ENCODE results near the gene OR10V1. TPM values are rescaled to one million over a fixed set of nuclear protein-coding genes. Genes with fewer than 3 reads are reported as not detected.

Gene OR10V1
- total RNA-seq, 1 experiment from 2014 or later: not detected

DNA sequence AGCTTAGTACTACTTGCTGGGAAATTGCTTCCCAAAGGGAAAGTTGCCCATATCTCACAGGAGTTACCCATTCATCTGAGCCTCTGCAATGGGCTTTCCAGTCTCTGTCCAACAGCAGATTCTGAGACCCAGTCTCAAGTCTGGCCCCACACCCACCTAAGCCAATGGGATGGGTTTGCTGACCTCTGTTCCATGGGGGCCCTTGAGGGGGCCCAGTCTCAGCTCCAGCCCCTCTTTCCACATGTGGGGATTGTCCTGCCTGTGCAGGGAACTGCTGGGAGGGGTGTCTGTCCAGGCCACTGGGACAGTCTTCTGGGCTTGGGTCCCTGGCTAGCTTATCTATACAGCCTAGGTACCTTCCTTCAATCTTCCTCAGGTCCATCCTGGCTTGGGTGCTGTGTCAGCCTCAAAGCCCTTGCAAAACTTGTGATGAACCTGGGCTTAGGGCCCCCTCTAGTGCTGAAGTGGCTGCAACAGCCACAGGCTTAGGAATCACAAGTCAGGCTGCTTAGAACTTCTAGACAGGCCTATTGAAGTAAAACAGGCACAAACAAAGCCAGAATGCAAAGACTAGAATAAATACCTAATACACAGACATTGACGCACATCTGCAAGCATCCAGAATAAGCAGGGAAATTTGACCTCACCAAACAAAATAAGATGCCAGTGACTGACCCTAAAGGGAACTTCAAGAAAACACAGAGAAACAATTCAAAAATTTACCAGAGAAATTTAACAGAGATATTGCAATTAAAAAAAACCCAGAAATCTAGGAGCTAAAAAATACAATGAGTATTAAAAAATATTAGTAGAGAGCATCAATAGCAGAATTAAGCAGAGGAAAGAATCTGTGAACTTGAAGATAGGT, 33.1 kb downstream of the OR10V1 start:
- H3K4me2 ChIP-seq (ENCODE audit: low read depth, low read length, poor library complexity, severe bottlenecking): no peak overlapping the region
- H3K27ac ChIP-seq (ENCODE audit: low read length): no peak overlapping the region
- no peak overlapping the region for H3K9ac ChIP-seq (ENCODE audit: low read length)
- DNase-seq: peak; percentile 90
- H2AFZ ChIP-seq (ENCODE audit: low read length): no peak overlapping the region
- no peaks in the 10 kb centered on the region for H3K9me2 ChIP-seq (replicated peaks; ENCODE audit: insufficient read depth, low read length)
- H3K79me2 ChIP-seq (ENCODE audit: low read length): no peaks in the 10 kb centered on the region
- H3K4me1 ChIP-seq (ENCODE audit: low read length): no peaks in the 10 kb centered on the region
- H3K4me3 ChIP-seq (ENCODE audit: low read length): no peak overlapping the region
- H4K20me1 ChIP-seq (ENCODE audit: insufficient read depth, low read depth, low read length): no peaks in the 10 kb centered on the region
- no peaks in the 10 kb centered on the region for H3K9me3 ChIP-seq (ENCODE audit: low read length)
- no peaks in the 10 kb centered on the region for H3K36me3 ChIP-seq (ENCODE audit: insufficient read depth, low read length)
- no peaks in the 10 kb centered on the region for H3K27me3 ChIP-seq (ENCODE audit: low read length)

DNA sequence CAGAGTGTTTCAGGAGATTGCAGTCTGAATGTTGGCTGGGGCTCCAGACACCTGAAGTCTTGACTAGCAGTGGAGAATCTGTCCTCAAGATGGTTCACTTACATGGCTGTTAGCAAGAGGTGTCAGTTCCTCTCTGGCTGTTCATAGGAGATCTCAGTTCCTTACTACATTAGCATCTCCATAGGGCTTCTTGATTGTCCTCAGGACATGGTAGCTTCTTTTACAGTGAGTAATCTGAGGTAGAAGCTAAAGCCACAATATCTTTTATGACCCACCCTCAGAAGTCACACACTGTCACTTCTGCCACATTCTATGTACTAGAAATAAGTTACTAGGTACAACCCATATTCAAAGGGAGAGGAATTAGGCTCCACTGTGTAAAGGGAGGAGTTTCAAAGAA, 34.3 kb downstream of the OR10V1 start:
- no peak overlapping the region for H3K4me3 ChIP-seq (ENCODE audit: low read length)
- no peaks in the 10 kb centered on the region for H3K9me3 ChIP-seq (ENCODE audit: low read length)
- no peak overlapping the region for H3K9ac ChIP-seq (ENCODE audit: low read length)
- H3K27ac ChIP-seq (ENCODE audit: low read length): no peak overlapping the region
- no peak overlapping the region for H3K4me2 ChIP-seq (ENCODE audit: low read depth, low read length, poor library complexity, severe bottlenecking)
- no peaks in the 10 kb centered on the region for H3K27me3 ChIP-seq (ENCODE audit: low read length)
- H4K20me1 ChIP-seq (ENCODE audit: insufficient read depth, low read depth, low read length): no peaks in the 10 kb centered on the region
- no peak for DNase-seq
- no peaks in the 10 kb centered on the region for H3K9me2 ChIP-seq (replicated peaks; ENCODE audit: insufficient read depth, low read length)
- H3K36me3 ChIP-seq (ENCODE audit: insufficient read depth, low read length): no peaks in the 10 kb centered on the region
- no peak overlapping the region for H2AFZ ChIP-seq (ENCODE audit: low read length)
- no peaks in the 10 kb centered on the region for H3K79me2 ChIP-seq (ENCODE audit: low read length)
- no peaks in the 10 kb centered on the region for H3K4me1 ChIP-seq (ENCODE audit: low read length)

DNA sequence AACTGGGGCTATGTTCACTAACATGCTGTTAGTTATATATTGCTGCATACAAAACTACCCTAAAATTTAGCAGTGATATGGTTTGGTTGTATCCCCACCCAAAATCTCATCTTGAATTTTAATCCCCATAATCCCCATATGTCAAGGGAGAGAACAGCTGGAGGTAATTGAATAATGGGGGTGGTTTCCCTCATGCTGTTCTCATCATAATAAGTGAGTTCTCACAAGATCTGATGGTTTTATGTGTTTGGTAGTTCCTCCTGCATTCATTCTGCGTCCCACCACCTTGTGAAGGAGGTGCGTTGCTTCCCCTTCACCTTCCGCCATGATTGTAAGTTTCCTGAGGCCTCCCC, 34.9 kb downstream of the OR10V1 start:
- no peak for DNase-seq
- no peak overlapping the region for H3K4me2 ChIP-seq (ENCODE audit: low read depth, low read length, poor library complexity, severe bottlenecking)
- no peaks in the 10 kb centered on the region for H3K9me2 ChIP-seq (replicated peaks; ENCODE audit: insufficient read depth, low read length)

DNA sequence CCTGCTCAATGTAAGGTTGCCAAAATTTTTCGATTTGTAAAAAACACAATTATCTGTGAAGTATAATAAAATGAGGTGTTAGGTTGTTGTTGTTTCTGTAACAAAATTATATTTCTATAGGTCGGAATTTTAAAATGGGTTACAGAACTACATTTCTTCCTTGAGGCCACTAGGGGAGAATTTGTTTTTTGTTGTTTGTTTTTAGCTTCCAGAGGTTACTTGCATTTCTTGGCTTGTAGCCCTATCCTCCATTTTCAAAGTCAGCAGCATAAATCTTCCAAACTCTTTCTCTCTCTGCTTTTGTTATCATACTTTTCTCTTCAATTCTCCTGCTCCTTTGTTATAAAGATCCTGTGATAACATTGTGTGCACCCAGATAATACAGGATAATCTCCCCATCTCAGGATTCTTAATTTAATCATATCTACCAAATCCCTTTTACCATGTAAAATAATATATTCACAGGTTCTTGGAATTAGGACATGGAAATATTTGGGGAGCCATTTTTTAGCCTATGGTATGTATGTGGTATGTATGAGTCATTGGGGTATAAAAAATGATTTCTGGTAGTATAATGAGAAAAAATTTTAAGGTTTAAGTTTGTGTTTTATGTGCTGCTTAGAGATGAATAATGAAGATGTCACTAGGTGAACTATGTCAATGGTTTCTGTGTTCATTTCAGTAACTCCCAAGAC, 35.4 kb downstream of the OR10V1 start:
- H2AFZ ChIP-seq (ENCODE audit: low read length): no peak overlapping the region
- H3K36me3 ChIP-seq (ENCODE audit: insufficient read depth, low read length): no peaks in the 10 kb centered on the region
- DNase-seq: no peak

More for the DNA sequence above, 34.9 kb downstream of the OR10V1 start:
- Histone ChIP-seq H3K79me2 (ENCODE audit: low read length) (no peaks in the 10 kb centered on the region), H3K36me3 (ENCODE audit: insufficient read depth, low read length) (no peaks in the 10 kb centered on the region), H3K27ac (ENCODE audit: low read length) (no peak overlapping the region), H3K9me3 (ENCODE audit: low read length) (no peaks in the 10 kb centered on the region), H3K9ac (ENCODE audit: low read length) (no peak overlapping the region), H2AFZ (ENCODE audit: low read length) (no peak overlapping the region), H3K27me3 (ENCODE audit: low read length) (no peaks in the 10 kb centered on the region), H3K4me1 (ENCODE audit: low read length) (no peaks in the 10 kb centered on the region), H3K4me3 (ENCODE audit: low read length) (no peak overlapping the region), H4K20me1 (ENCODE audit: insufficient read depth, low read depth, low read length) (no peaks in the 10 kb centered on the region)

DNA sequence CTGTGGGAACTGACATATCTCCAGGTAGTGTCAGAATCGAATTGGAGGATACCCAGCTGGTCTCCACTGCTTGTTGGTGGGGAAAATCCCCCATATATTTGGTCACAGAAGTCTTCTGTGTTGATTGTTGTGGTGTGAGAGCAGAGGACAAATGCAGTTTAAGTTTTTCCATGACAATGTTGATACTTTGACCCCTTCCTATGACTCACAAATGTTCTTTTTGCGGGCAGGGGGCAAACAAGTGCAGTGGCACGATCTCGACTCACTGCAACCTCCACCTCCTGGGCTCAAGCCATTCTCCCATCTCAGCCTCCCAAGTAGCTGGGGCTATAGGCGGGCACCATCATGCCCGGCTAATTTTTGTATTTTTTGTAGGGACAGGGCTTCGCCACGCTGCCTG, 37.4 kb downstream of the OR10V1 start:
- H2AFZ ChIP-seq (ENCODE audit: low read length): no peak overlapping the region
- no peak overlapping the region for H3K4me3 ChIP-seq (ENCODE audit: low read length)
- H3K9me3 ChIP-seq (ENCODE audit: low read length): no peaks in the 10 kb centered on the region
- H3K27me3 ChIP-seq (ENCODE audit: low read length): no peaks in the 10 kb centered on the region
- H3K27ac ChIP-seq (ENCODE audit: low read length): no peak overlapping the region
- no peak overlapping the region for H3K9ac ChIP-seq (ENCODE audit: low read length)
- H3K36me3 ChIP-seq (ENCODE audit: insufficient read depth, low read length): no peaks in the 10 kb centered on the region
- H4K20me1 ChIP-seq (ENCODE audit: insufficient read depth, low read depth, low read length): no peaks in the 10 kb centered on the region
- H3K9me2 ChIP-seq (replicated peaks; ENCODE audit: insufficient read depth, low read length): no peaks in the 10 kb centered on the region
- H3K4me2 ChIP-seq (ENCODE audit: low read depth, low read length, poor library complexity, severe bottlenecking): no peak overlapping the region
- H3K79me2 ChIP-seq (ENCODE audit: low read length): no peaks in the 10 kb centered on the region
- peaks cover 2% of the 10 kb centered on the region; the same call in 1 of the 2 replicates for H3K4me1 ChIP-seq (ENCODE audit: low read length)
- no peak for DNase-seq

More for the DNA sequence above, 35.4 kb downstream of the OR10V1 start:
- Histone ChIP-seq H3K4me1 (ENCODE audit: low read length) (no peaks in the 10 kb centered on the region), H3K9me3 (ENCODE audit: low read length) (no peaks in the 10 kb centered on the region), H4K20me1 (ENCODE audit: insufficient read depth, low read depth, low read length) (no peaks in the 10 kb centered on the region), H3K9ac (ENCODE audit: low read length) (no peak overlapping the region), H3K79me2 (ENCODE audit: low read length) (no peaks in the 10 kb centered on the region), H3K4me2 (ENCODE audit: low read depth, low read length, poor library complexity, severe bottlenecking) (no peak overlapping the region), H3K27ac (ENCODE audit: low read length) (no peak overlapping the region), H3K4me3 (ENCODE audit: low read length) (no peak overlapping the region), H3K27me3 (ENCODE audit: low read length) (no peaks in the 10 kb centered on the region), H3K9me2 (replicated peaks; ENCODE audit: insufficient read depth, low read length) (no peaks in the 10 kb centered on the region)

DNA sequence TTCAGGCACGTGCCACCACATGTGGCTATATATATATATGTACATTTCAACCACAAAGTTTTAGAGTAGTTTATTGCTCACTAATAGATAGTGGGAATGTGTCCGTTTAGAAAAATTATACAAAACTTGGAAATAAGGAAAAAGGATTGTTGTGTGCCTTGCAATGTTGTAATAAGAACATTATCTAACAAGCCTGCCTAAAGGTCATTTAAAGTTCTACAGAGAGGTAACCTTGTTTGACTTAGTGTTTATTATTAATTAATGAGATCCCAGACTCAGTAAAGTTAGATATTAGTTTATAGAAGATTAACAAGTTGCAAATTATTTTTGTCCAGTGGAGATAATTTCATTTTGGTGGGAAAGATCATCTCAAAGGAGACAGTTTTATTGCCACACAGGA, 39.4 kb downstream of the OR10V1 start:
- Histone ChIP-seq H3K4me2 (ENCODE audit: low read depth, low read length, poor library complexity, severe bottlenecking) (no peak overlapping the region), H3K36me3 (ENCODE audit: insufficient read depth, low read length) (no peaks in the 10 kb centered on the region), H4K20me1 (ENCODE audit: insufficient read depth, low read depth, low read length) (no peaks in the 10 kb centered on the region), H3K27ac (ENCODE audit: low read length) (no peak overlapping the region), H3K79me2 (ENCODE audit: low read length) (no peaks in the 10 kb centered on the region), H3K9ac (ENCODE audit: low read length) (no peak overlapping the region), H3K9me3 (ENCODE audit: low read length) (no peaks in the 10 kb centered on the region), H3K4me3 (ENCODE audit: low read length) (no peak overlapping the region), H3K27me3 (ENCODE audit: low read length) (no peaks in the 10 kb centered on the region), H3K9me2 (replicated peaks; ENCODE audit: insufficient read depth, low read length) (no peaks in the 10 kb centered on the region), H3K4me1 (ENCODE audit: low read length) (peaks cover 11% of the 10 kb centered on the region), H2AFZ (ENCODE audit: low read length) (no peak overlapping the region)
- no peak for DNase-seq

DNA sequence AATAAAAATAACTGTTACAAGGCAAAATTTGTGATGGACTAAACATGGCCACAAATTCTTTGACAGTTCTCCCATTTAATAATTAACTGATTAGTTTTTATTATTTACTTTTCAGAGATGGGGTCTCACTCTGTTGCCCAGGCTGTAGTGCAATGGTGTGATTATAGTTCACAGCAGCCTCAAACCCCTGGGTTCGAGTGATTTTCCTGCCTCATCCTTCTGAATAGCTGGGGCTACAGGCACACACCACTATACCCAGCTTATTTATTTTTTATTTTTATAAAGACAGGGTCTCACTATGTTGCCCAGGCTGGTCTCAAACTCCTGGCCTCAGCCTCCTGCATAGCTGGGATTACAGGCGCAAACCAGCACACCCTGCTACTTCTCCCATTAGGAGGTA, 40.4 kb downstream of the OR10V1 start:
- DNase-seq: no peak
- Histone ChIP-seq H2AFZ (ENCODE audit: low read length) (no peak overlapping the region), H3K27ac (ENCODE audit: low read length) (no peak overlapping the region), H3K4me2 (ENCODE audit: low read depth, low read length, poor library complexity, severe bottlenecking) (no peak overlapping the region), H3K4me3 (ENCODE audit: low read length) (no peak overlapping the region), H3K9me3 (ENCODE audit: low read length) (no peaks in the 10 kb centered on the region), H3K9ac (ENCODE audit: low read length) (no peak overlapping the region), H3K4me1 (ENCODE audit: low read length) (peaks cover 13% of the 10 kb centered on the region), H4K20me1 (ENCODE audit: insufficient read depth, low read depth, low read length) (0 out of 2 replicates have a peak, but pooled peaks cover under 1% of the 10 kb centered on the region), H3K9me2 (replicated peaks; ENCODE audit: insufficient read depth, low read length) (no peaks in the 10 kb centered on the region), H3K36me3 (ENCODE audit: insufficient read depth, low read length) (no peaks in the 10 kb centered on the region), H3K27me3 (ENCODE audit: low read length) (no peaks in the 10 kb centered on the region), H3K79me2 (ENCODE audit: low read length) (peaks cover 4% of the 10 kb centered on the region)

DNA sequence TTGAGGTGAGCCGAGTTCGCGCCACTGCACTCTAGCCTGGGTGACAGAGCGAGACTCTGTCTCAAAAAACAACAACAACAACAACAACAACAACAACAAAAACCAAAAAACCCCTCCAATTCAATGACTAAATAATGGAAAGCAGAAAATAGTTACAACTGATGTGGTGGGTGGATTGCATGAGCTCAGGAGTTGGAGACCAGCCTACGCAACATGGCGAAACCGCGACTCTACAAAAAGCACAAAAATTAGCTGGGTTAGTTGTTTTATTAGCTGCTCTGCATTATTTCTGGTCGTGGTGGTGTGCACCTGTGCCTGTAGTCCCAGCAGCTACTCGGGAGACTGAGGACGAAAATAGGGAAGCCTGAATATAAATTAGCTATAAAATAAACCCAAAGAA, 42.2 kb downstream of the OR10V1 start:
- H3K4me3 ChIP-seq (ENCODE audit: low read length): no peak overlapping the region
- peaks cover 29% of the 10 kb centered on the region for H3K4me1 ChIP-seq (ENCODE audit: low read length)
- no peaks in the 10 kb centered on the region for H3K27me3 ChIP-seq (ENCODE audit: low read length)
- H2AFZ ChIP-seq (ENCODE audit: low read length): no peak overlapping the region
- peaks cover 22% of the 10 kb centered on the region for H3K79me2 ChIP-seq (ENCODE audit: low read length)
- no peak overlapping the region for H3K27ac ChIP-seq (ENCODE audit: low read length)
- H3K4me2 ChIP-seq (ENCODE audit: low read depth, low read length, poor library complexity, severe bottlenecking): no peak overlapping the region
- H3K36me3 ChIP-seq (ENCODE audit: insufficient read depth, low read length): peaks cover 7% of the 10 kb centered on the region; the same call in 1 of the 2 replicates
- H3K9ac ChIP-seq (ENCODE audit: low read length): no peak overlapping the region
- peaks cover 10% of the 10 kb centered on the region; the same call in 1 of the 2 replicates for H4K20me1 ChIP-seq (ENCODE audit: insufficient read depth, low read depth, low read length)
- H3K9me2 ChIP-seq (replicated peaks; ENCODE audit: insufficient read depth, low read length): no peaks in the 10 kb centered on the region
- no peak for DNase-seq
- no peaks in the 10 kb centered on the region for H3K9me3 ChIP-seq (ENCODE audit: low read length)
